GM19099 (cell line): ENCODE data around the gene CAMK2D.

Experiments used
- POLR2A ChIP-seq: IDR thresholded peaks from 3 replicates; pipeline ENCODE4 v1.6.1; 2011; ENCODE audit warnings: low read depth; ENCODE audit not compliant: insufficient read length; ENCODE audit errors: extremely low read depth

CAMK2D gene

DNA sequence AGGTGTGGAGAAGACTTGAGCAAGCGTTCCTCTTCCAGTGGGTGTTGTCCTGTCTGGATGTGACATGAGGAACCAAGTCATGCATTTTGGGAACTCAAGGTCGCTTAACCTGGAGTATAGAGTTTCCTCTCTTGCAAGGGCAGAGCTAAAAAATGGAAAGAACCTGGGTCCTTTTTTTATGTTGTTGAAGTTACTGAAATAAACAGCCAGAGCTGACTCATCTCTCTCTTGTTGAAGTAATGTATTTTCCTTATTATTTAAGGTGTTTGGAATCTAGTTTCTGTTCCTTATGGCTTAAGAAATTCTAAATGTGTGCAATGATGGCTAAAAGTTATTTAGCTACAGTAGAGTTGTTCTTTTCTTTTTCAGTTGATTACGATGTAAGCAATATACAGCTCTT is 314.5 kb downstream of the CAMK2D start:
- TF ChIP-seq POLR2A: no peak

DNA sequence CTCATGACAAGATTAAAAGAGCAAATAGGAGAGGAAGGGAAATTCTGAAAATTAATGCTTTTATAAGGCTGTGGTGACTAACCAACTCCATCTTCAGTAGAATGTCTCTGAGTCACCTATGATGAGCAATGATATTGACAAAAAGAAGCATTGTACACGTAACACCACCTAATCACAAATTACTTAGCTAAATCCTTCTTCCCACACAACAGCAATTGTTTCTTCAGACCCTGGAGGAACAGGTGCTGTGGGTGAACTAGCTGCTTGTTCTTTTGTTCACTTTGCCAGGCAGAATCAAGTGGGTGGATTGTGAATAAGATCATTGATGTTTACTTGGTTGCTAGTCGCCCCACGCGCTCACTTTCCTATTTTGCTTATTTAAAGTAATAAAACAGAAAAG is 315.5 kb downstream of the CAMK2D start:
- TF ChIP-seq POLR2A: no peak

DNA sequence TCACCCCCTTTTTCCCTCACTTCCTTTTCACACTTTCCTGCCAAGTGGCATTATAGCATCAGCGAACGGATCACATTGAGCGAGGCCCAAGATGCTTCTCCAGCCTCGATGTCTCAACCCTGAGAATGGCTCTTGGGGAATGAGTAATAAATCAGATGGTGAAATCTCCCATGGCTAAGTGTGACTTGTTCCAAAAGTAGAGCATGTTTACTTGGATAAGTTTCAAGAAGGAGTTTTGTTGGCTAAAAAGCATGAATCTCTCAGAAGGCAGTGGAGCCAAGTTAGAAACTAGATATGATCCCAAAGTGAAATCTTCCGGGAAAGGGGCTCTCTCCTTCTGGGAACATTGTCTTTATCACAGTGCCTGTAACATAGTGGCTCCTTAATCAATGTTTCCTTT is 316.3 kb downstream of the CAMK2D start:
- no peak for TF ChIP-seq POLR2A

DNA sequence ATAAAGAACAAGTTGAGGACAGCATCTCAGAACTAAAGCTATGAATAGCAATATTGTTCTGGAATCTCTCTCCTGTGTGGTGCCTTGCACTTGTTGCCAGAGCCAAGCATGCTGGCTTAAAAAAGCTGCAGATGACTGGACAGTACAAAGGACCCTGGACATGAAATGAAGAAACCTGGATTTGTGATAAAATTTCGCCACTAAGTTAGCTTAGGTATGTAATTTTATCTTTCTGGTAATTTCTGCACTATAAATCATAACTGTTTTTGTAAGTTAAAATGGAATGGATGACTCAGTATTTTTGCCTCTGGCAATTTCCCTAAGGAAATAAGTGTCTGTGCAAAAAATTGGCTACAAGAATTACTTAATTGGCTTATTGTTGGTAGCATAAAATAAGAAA is 317.2 kb downstream of the CAMK2D start:
- TF ChIP-seq POLR2A: no peak

DNA sequence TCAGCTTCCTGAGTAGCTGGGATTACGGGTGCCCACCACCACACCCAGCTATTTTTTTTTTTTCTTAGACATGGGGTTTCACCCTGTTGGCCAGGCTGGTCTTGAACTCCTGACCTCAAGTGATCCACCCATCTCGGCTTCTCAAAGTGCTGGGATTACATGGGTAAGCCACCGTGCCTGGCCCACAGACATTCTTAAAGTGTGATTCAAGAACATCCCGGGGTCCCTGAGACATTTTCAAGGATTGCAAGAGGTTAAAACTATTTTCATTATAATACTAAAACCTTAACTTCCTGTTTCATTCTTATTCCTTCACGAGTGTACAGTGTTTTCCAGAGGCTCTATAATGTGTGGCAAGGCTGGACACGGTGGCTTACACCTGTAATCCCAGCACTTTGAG is 318.7 kb downstream of the CAMK2D start:
- TF ChIP-seq POLR2A: no peak

DNA sequence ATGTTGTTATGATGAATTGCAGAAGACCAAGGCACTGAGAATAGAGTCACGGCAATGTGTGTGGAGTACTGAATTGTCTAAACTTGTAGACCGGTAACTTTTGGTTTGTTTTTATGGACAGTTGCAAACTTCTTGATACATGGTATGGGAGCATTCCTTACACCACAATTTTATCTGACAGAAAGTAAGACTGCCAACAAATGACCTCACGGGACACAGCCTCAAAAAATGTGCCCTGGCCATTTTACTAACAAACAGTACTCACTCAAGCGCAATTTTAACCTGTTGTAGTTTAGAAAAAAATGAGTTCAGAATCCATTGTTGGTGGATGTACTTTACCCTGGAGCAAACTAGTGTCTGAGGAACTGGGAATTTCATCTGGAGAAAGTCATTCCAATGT is 321.2 kb downstream of the CAMK2D start:
- no peak for TF ChIP-seq POLR2A

DNA sequence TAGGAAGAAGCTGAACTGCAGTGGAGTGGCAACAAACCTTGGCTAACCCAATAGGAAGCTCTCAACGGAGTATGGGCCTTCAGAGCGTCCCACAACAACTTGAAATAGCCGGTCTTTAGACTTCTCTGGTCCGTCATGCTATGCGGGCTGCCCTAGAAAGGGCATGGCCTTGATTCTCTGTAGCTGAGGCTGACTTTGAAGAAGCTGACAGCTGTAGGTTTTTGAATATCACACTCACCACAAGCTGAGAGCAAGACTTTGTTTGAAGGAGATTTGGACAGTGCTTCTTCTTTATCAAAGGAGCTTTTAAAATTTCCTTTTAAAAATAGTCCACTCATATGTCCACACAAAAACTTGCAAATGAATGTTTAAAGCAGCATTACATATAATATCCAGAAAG is 322.9 kb downstream of the CAMK2D start:
- no peak for TF ChIP-seq POLR2A

DNA sequence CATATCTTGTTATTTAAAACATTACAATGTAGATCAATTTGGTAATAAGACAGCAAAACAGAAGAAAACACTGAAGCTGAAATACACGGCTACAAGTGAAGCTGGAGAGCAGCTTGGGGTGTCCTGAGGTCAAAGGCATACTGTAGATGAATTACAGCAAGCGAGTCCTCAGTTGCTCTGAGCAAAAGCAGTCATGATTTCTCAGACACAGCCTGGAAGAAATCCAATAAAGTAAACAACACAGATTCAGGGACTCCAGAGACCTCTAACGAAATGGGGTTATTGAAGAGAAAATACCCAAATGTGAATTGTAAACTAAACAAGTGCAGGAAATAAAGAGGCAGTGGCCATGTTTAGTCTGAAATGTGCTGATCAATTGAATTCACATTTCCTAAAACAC is 324.4 kb downstream of the CAMK2D start:
- TF ChIP-seq POLR2A: no peak

DNA sequence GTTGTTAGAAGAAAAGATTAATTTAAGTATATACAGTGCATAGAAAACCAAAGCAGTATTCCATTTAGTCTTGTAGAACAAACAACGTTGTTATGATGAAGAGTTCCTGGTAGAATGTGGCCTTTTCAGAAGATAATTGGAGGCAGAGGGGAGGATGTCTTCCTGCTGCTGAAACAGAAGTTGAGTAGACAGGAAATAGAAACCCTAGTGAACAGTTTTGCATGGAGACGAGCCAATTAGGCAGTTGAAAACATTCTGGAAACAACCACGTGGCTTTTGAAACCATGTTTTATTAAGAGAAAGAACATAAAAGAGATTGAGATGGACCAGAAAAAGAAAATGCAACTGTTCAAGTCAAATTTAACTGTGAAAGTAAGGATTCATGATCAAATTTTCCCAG is 325.2 kb downstream of the CAMK2D start:
- TF ChIP-seq POLR2A: no peak

DNA sequence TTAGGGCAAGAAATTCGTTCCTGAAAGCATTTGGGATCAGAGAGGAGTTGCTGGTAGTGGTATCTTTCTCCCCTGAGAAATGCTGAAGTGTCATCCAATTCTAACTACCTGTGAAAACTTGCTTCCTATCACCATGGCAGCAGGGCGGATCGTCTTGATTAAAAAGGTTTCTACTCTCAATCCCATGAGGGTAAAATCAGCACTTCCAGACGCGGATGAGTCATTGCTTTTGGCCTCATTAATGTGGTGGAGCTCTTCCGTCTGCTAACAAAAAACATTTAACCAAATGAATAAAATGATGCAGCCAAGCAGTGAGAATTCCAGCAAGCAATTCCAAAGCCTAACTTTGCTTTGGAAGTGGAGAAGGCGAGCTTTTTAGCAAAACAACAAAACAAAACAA is 325.6 kb downstream of the CAMK2D start:
- TF ChIP-seq POLR2A: no peak

DNA sequence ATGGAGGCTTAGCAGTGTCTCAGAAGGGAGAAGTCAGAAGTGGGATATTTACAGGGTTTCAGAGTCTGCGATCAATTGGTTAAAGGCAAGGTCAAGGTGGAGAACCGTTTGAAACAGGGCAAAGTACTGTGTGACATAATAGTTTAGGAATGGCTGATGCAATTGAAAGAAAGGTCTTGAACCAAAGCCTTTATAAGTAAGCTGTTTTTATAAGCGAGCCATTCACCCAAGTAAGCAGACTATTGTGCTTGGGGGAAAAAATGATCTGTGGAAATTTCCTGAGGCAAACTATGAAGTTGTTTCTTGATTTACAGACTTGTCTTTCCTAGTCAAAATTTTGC is 327.3 kb downstream of the CAMK2D start:
- TF ChIP-seq POLR2A: no peak

DNA sequence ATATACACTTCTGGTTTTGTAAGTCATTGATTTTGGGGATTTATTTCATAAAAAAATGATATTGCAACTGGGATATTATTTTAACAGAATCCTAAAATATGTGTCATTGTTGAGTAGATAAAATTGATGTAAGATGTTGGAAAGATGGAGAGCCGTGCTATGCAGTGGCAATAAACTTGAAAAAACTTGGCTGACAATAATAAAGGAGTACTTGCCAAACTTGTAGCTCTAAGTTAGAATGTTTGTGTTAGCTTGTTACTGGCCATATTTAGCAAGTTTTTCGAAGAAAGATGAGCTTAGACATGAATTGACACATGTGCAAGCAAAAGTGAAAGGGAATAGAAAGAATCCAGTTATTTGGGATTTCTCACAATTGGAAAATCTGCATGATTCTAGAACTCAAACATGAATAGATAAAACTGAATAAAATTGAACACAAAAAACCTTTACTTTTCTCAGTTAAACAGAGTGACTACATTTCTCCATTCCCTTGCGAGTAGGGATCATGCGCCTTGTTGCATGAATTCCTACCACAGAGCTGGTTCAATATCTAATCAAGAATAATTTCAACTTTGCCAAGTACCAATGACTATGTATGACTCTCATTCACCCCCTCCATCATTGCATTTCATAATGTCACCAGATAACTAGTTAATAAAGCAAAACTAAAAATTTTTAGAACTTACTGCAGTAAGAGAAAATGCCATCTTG is 327.8 kb downstream of the CAMK2D start:
- TF ChIP-seq POLR2A: no peak

DNA sequence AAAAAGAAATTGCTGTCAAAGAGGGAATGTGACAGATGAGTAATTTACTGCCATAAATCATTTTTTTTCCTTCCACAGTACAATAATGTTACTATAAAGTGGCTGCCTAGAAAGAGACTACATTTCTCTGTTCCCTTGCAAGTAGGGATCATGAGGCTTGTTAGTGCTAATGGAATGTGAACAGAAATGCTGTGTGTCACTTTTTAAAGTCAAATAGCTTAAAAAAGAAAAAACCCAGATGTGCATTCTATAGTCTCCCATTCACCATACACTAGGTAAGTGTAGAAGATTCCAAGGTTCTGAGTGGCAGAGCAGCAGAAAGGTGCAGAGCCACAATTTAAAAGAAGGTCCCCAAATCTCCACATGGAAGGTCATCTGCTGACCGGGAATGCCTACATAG is 328.4 kb downstream of the CAMK2D start:
- TF ChIP-seq POLR2A: no peak

DNA sequence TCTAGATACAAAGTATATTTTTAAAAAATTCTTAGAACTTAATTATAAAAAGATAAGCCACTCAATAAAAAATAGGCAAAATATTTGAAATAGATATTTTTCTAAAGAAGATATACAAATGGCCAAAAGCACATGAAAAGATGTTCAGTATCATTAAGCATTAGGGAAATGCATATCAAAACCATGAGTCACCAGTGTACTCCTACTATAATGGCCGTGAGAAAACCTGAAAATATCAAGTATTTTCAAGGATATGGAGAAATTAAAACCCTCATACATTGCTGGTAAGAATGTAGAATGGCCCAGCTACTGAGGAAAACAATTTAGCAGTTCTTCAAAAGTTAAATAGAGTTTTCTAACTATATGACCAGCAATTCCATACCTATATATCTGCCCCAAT is 337.9 kb downstream of the CAMK2D start:
- no peak for TF ChIP-seq POLR2A

DNA sequence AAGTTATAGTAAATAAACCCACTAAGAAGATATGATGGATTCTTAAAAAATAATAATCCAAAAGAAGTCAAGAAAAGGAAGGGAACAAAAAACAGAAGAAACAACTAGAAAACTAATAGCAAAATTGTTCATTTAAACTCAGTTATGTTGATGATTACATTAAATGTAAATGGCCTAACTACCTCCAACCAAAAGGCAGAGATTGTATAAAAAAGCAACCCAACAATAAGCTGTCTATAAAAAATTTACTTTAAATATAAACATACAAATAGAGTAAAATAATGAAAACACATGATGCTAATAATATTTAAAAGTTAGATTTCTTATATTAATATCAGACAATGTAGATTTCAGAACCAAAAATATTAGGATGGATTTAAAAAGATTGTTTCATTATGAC is 340.6 kb downstream of the CAMK2D start:
- TF ChIP-seq POLR2A: no peak

DNA sequence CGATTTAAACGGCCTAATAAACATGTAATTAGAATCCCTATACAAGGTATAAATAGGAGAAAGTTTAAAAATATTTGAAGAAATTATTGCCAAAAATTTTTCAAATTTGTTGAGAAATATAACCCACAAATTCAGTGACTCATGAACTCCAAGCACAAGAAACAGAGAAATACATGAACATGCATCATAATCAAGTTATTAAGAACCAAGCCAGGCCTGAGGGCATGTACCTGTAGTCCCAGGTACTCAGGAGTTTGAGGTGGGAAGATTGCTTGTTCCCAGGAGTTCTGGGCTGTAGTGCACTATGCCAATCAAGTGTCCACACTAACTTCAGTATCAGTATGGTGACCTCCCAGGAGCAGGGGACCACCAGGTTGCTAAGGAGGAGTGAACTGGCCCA is 341.9 kb downstream of the CAMK2D start:
- TF ChIP-seq POLR2A: no peak

DNA sequence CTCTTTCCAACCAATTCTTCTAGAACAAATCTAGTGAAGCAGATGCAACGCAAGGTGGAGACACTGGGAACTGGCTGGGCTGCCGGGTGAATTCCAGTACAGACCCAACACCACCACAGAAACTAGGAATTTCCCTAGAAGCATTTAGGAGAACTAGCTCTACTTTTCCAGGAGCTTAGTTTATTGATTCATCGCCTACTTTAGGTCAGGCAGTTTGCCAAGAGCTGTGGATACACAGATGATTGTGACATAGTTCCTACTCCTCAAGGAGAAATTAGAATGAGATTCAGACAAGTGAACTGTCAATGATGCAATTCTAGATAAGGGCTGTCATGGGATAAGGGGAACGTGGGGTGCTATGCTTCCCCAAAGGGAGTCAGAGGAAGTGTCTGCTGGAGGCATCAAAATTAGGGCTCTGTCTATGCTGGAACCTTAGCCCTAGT is 350.0 kb downstream of the CAMK2D start:
- TF ChIP-seq POLR2A: no peak

DNA sequence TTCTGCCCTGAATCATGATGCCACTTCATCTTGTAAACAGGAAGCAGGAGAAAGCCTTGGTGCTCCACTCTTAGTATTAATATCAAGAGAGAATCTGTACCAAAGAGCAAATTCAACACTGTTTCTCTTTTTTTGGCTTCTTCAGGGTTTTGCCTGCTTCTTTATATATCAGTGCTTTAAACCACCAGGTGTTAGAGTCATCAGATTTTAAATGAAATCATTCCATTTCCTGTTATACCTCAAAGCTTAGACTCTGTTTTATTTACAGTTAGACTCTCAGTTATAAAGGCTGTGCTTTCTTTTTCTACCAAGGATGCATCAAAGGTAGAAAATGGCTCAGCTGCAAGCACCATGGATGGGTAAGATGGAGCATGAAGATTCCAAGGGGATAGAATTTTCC is 350.9 kb downstream of the CAMK2D start:
- TF ChIP-seq POLR2A: no peak

DNA sequence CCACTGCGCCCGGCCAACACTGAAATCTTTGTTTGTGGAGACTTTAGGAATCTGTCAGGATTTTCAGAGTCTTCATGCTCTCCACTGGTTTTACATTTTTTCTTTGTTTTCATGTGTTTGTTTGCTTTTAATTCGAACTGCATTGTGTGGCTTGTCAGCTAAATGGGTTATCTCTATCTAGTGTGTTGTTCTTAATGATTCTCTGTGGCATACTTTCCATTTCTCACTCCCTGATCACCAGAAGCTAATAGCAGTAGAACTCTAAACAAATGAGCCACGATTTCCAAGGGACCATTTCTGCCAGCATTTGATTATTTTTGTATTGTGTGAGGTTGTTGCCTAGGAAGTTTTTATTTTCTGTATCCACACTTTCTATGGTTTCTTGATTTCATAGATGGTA is 352.4 kb downstream of the CAMK2D start:
- TF ChIP-seq POLR2A: no peak
